SK-N-SH (cell line): ENCODE results near the gene TXNRD1. TPM values are rescaled to one million over a fixed set of nuclear protein-coding genes. Genes with fewer than 3 reads are reported as not detected.

Source experiments
- CTCF ChIA-PET: fragments of 300-600, 350-600 bp; formaldehyde crosslinking; extraction: SDS; loops from one replicate; lab custom pipeline; 2021; lab: Yijun Ruan, JAX
- POLR2A ChIA-PET: fragments of 350-600 bp; sonication (Branson Sonifier 250); formaldehyde crosslinking; extraction: SDS; loops from one replicate; lab custom pipeline; 2020; ENCODE audit warnings: antibody characterized with exemption, inconsistent platforms; lab: Yijun Ruan, JAX
- DNase-seq: peaks from one replicate; pipeline ENCODE4 v3.0.0; 2012
- H2AFZ ChIP-seq: fragments of 200-600 bp; sonication (generic); 2 replicates; pipeline ENCODE4 v1.8.1; 2016; ENCODE audit warnings: antibody characterized with exemption, mild to moderate bottlenecking, low read depth
- H3F3A ChIP-seq: fragments of 200-600 bp; sonication (generic); replicated peaks from 2 replicates; pipeline ENCODE3; 2016; ENCODE audit warnings: antibody characterized with exemption, mild to moderate bottlenecking; ENCODE audit not compliant: insufficient read depth
- H3K27ac ChIP-seq, 2 experiments: fragments of 200-500 bp in 1 of 2; fragments of 200-600 bp in 1 of 2; sonication (Bioruptor generic) in 1 of 2; sonication (generic), shearing (Covaris generic) in 1 of 2; 2 replicates each; pipeline versions ENCODE4 v1.5.1 to v1.6.1; 2014 to 2016; ENCODE audit warnings: low read depth in 2 of 2, inconsistent platforms in 1 of 2, low read length in 1 of 2, mild to moderate bottlenecking in 1 of 2, mixed read lengths in 1 of 2
- H3K27me3 ChIP-seq: fragments of 200-600 bp; sonication (generic), shearing (Covaris generic); 2 replicates; pipeline ENCODE4 v1.6.1; 2016; ENCODE audit warnings: mixed run types; ENCODE audit not compliant: insufficient read depth
- H3K36me3 ChIP-seq, 2 experiments: fragments of 200-500 bp in 1 of 2; fragments of 200-600 bp in 1 of 2; sonication (Bioruptor generic) in 1 of 2; sonication (generic) in 1 of 2; replicated peaks in 1 of 2; 2 replicates each; pipeline versions ENCODE3 to v1.5.1; 2014 to 2016; ENCODE audit warnings: low read length in 1 of 2, mild to moderate bottlenecking in 1 of 2; ENCODE audit not compliant: insufficient read depth in 2 of 2, control insufficient read depth in 1 of 2
- H3K4me1 ChIP-seq, 2 experiments: fragments of 200-500 bp in 1 of 2; fragments of 200-600 bp in 1 of 2; sonication (Bioruptor generic) in 1 of 2; sonication (generic), shearing (Covaris generic) in 1 of 2; 2 replicates each; pipeline versions ENCODE4 v1.5.1 to v1.6.1; 2014 to 2016; ENCODE audit warnings: low read depth in 1 of 2, low read length in 1 of 2, mixed run types in 1 of 2; ENCODE audit not compliant: insufficient read depth in 2 of 2, control insufficient read depth in 1 of 2
- H3K4me2 ChIP-seq: fragments of 200-600 bp; sonication (generic), shearing (Covaris generic); 2 replicates; pipeline ENCODE4 v1.6.1; 2017; ENCODE audit warnings: mixed run types
- H3K4me3 ChIP-seq, 2 experiments: fragments of 200-500 bp in 1 of 2; fragments of 200-600 bp in 1 of 2; sonication (Bioruptor generic) in 1 of 2; sonication (generic), shearing (Covaris generic) in 1 of 2; 2 replicates each; pipeline versions ENCODE4 v1.5.1 to v1.8.1; 2014 to 2016; ENCODE audit warnings: low read depth in 2 of 2, inconsistent platforms in 1 of 2, low read length in 1 of 2, mild to moderate bottlenecking in 1 of 2, mixed read lengths in 1 of 2, moderate library complexity in 1 of 2
- H3K79me2 ChIP-seq: fragments of 200-600 bp; sonication (generic); 2 replicates; pipeline ENCODE4 v1.8.1; 2017; ENCODE audit warnings: mild to moderate bottlenecking; ENCODE audit not compliant: insufficient read depth
- H3K9ac ChIP-seq: fragments of 200-600 bp; sonication (generic); 2 replicates; pipeline ENCODE4 v1.6.1; 2017; ENCODE audit warnings: mixed run types
- H3K9me2 ChIP-seq: fragments of 200-600 bp; sonication (generic); 2 replicates; pipeline ENCODE4 v1.6.1; 2017; ENCODE audit warnings: mixed run types
- H3K9me3 ChIP-seq: fragments of 200-600 bp; sonication (generic); 2 replicates; pipeline ENCODE4 v1.6.1; 2017; ENCODE audit warnings: mixed run types, mild to moderate bottlenecking, moderate library complexity
- H4K20me1 ChIP-seq: fragments of 200-600 bp; sonication (generic); 2 replicates; pipeline ENCODE4 v1.6.1; 2017; ENCODE audit warnings: mild to moderate bottlenecking, mixed run types; ENCODE audit not compliant: insufficient read depth
- CHD2 ChIP-seq: fragments of 150-350 bp; IDR thresholded peaks from 2 replicates; pipeline ENCODE4 v1.6.1; 2018; ENCODE audit warnings: low read length; ENCODE audit not compliant: partially characterized antibody
- ELF1 ChIP-seq: IDR thresholded peaks from 2 replicates; pipeline ENCODE4 v1.4.0; 2012
- FOSL2 ChIP-seq: IDR thresholded peaks from 2 replicates; pipeline ENCODE4 v1.4.0; 2012; ENCODE audit warnings: low read depth, mild to moderate bottlenecking, moderate library complexity, borderline replicate concordance
- GABPA ChIP-seq: IDR thresholded peaks from 2 replicates; pipeline ENCODE4 v1.4.0; 2012; ENCODE audit warnings: low read depth, mild to moderate bottlenecking
- GATA2 ChIP-seq: sonication (generic); formaldehyde crosslinking; IDR thresholded peaks from 2 replicates; pipeline ENCODE4 v1.5.0; 2020; ENCODE audit warnings: mild to moderate bottlenecking, missing genetic modification reagents
- JUND ChIP-seq: IDR thresholded peaks from 2 replicates; pipeline ENCODE4 v1.4.0; 2012
- NRF1 ChIP-seq: IDR thresholded peaks from 2 replicates; pipeline ENCODE4 v1.6.1; 2012; ENCODE audit warnings: low read depth, mild to moderate bottlenecking, low read length
- POLR2AphosphoS5 ChIP-seq: IDR thresholded peaks from 2 replicates; pipeline ENCODE4 v1.6.1; 2012; ENCODE audit warnings: low read depth, low read length
- RCOR1 ChIP-seq: fragments of 150-350 bp; IDR thresholded peaks from 2 replicates; pipeline ENCODE4 v1.6.1; 2017; ENCODE audit warnings: antibody characterized with exemption, low read length
- REST ChIP-seq: IDR thresholded peaks from 2 replicates; pipeline ENCODE4 v1.6.1; 2012; ENCODE audit warnings: mild to moderate bottlenecking, low read depth, low read length, moderate library complexity
- SIN3A ChIP-seq: IDR thresholded peaks from 2 replicates; pipeline ENCODE4 v1.6.1; 2012; ENCODE audit warnings: low read depth, mild to moderate bottlenecking, low read length, moderate library complexity, borderline replicate concordance
- TCF12 ChIP-seq: IDR thresholded peaks from 2 replicates; pipeline ENCODE4 v1.4.0; 2012
- USF1 ChIP-seq: IDR thresholded peaks from 2 replicates; pipeline ENCODE4 v1.4.0; 2012; ENCODE audit warnings: low read depth, borderline replicate concordance
- ZBTB33 ChIP-seq: IDR thresholded peaks from 2 replicates; pipeline ENCODE4 v1.4.0; 2012; ENCODE audit warnings: low read depth, borderline replicate concordance
- WGBS: methylation state at CpG from one replicate; pipeline ENCODE4 v1.1.6; 2017; ENCODE audit warnings: low lambda C conversion rate; 5-methylcytosine and 5-hydroxymethylcytosine counted together
- polyA plus RNA-seq, 3 experiments: library from polyadenylated mRNA; depleted of rRNA; stranded (reverse); fragments of >200 nt; gene quantifications; 2 replicates each; pipeline ENCODE4 v1.2.3, GENCODE V29; 2012

TXNRD1 gene
- polyA plus RNA-seq, 1 of the 3 experiments (the other 2 are of a cell fraction): 143 TPM

- peaks cover 42% of the 10 kb centered on the region for H3K79me2 ChIP-seq
- ChIA-PET CTCF (interaction anchor here (2.0 kb wide), 1 partner anchor 143 kb away, joined by 6 read pairs; no protein-coding TSS in a partner anchor), POLR2A (no interaction called here)
- WGBS: 92% methylated on average over 2 of the region's 2 CpGs
- DNase-seq: no peak
- no peaks in the 10 kb centered on the region for H3K9me3 ChIP-seq
- H3F3A ChIP-seq: peaks cover 4% of the 10 kb centered on the region
- H3K4me1 ChIP-seq: peaks cover 0 to 6% of the 10 kb centered on the region in 2 experiments; a peak in 2 of 4 replicates
- no peaks in the 10 kb centered on the region for H3K27me3 ChIP-seq
- H4K20me1 ChIP-seq: peaks cover 8% of the 10 kb centered on the region
- H3K4me2 ChIP-seq: no peak overlapping the region
- no peak overlapping the region for H2AFZ ChIP-seq
- H3K9ac ChIP-seq: no peak overlapping the region
- peaks cover 77 to 81% of the 10 kb centered on the region in 2 experiments for H3K36me3 ChIP-seq
- H3K9me2 ChIP-seq: no peaks in the 10 kb centered on the region
- no peak overlapping the region for H3K27ac ChIP-seq
- no peak overlapping the region for H3K4me3 ChIP-seq
- no peak for TF ChIP-seq NRF1
- no peak for TF ChIP-seq CHD2
- no peak for TF ChIP-seq GATA2 (CRISPR knock-in tag)
- TF ChIP-seq SIN3A: no peak
- TF ChIP-seq FOSL2: no peak
- TF ChIP-seq JUND: no peak
- no peak for TF ChIP-seq GABPA
- no peak for TF ChIP-seq TCF12
Measured at GRCh38 chr12:104344682-104345081, 129.1 kb downstream of the TXNRD1 start.

- ChIA-PET POLR2A (no interaction called here), CTCF (interaction anchor here (0.5 to 2.0 kb wide), 3 partner anchors 36 to 311 kb away, joined by 3 to 6 read pairs (median 3); no protein-coding TSS in a partner anchor)
- 91% methylated on average over 7 of the region's 7 CpGs for WGBS
- H3K9me3 ChIP-seq: no peaks in the 10 kb centered on the region
- peaks cover 8% of the 10 kb centered on the region for H4K20me1 ChIP-seq
- H3K9ac ChIP-seq: no peak overlapping the region
- DNase-seq: no peak
- H3F3A ChIP-seq: peaks cover 8% of the 10 kb centered on the region
- H3K4me2 ChIP-seq: no peak overlapping the region
- H3K27ac ChIP-seq: no peak overlapping the region; a peak in 1 of 4 replicates
- H3K27me3 ChIP-seq: no peaks in the 10 kb centered on the region
- H2AFZ ChIP-seq: no peak overlapping the region
- peaks cover 77 to 81% of the 10 kb centered on the region in 2 experiments for H3K36me3 ChIP-seq
- peaks cover 0 to 6% of the 10 kb centered on the region in 2 experiments; a peak in 2 of 4 replicates for H3K4me1 ChIP-seq
- no peaks in the 10 kb centered on the region for H3K9me2 ChIP-seq
- H3K79me2 ChIP-seq: peaks cover 40% of the 10 kb centered on the region
- H3K4me3 ChIP-seq: no peak overlapping the region
- TF ChIP-seq POLR2AphosphoS5 (no peak), ELF1 (no peak), TCF12 (no peak), REST (no peak), USF1 (no peak), RCOR1 (no peak), ZBTB33 (no peak)
Measured at GRCh38 chr12:104345234-104346066, 129.9 kb downstream of the TXNRD1 start.
